ENCODE data around the gene PPP6R1.

DNA sequence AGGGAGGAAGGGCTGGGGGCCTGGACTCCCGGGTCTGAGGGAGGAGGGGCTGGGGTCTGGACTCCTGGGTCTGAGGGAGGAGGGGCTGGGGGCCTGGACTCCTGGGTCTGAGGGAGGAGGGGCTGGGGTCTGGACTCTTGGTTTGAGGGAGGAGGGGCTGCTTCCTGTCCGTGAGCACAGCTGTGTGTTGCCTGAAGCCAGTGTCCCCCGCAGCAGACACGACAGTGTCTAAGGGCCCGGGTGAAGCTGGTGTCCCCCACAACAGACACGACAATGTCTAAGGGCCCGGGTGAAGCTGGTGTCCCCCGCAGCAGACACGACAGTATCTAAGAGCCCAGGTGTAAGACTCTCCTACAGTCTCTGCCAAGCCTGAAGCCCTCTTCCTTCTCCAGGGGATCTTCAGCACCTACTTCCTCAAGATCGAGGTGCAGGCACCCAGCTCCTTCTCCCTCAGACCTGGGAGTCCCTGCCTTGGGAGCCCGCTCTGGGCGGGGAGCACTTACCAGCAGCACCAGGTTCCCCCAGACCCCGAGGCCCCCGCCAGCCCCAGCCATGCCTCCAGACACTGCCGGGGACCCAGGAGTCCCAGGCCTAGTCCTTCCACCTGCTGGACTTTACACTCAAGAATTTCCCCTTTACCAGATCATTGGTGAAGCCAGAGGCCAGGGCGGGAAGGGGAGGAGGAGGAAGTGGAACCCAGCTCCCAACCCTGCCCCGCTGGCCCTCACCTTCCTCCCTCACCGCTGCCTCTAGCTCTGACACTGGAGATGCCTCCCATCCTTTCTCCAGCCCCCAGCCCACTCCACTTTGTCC, 49.7 kb downstream of the PPP6R1 start, which contains the start of gene PTPRH:
- TF ChIP-seq, protein P1, sequence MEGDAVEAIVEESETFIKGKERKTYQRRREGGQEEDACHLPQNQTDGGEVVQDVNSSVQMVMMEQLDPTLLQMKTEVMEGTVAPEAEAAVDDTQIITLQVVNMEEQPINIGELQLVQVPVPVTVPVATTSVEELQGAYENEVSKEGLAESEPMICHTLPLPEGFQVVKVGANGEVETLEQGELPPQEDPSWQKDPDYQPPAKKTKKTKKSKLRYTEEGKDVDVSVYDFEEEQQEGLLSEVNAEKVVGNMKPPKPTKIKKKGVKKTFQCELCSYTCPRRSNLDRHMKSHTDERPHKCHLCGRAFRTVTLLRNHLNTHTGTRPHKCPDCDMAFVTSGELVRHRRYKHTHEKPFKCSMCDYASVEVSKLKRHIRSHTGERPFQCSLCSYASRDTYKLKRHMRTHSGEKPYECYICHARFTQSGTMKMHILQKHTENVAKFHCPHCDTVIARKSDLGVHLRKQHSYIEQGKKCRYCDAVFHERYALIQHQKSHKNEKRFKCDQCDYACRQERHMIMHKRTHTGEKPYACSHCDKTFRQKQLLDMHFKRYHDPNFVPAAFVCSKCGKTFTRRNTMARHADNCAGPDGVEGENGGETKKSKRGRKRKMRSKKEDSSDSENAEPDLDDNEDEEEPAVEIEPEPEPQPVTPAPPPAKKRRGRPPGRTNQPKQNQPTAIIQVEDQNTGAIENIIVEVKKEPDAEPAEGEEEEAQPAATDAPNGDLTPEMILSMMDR (conservative IDR thresholded peaks at IDR 0.05): no peak
- no peak for TF ChIP-seq EZH2 (IDR thresholded peaks at IDR 0.05; ENCODE audit: low read depth)
